GM21360 (cell line): Measurements from ENCODE around the gene L3MBTL3.

ENCODE experiments used
- ATAC-seq: cut with Tn5 transposase; IDR thresholded peaks from one replicate; pipeline ENCODE4 v1.9.1; 2021; ENCODE audit warnings: mild to moderate bottlenecking, moderate library complexity; ENCODE audit not compliant: unreplicated experiment

Gene L3MBTL3

DNA sequence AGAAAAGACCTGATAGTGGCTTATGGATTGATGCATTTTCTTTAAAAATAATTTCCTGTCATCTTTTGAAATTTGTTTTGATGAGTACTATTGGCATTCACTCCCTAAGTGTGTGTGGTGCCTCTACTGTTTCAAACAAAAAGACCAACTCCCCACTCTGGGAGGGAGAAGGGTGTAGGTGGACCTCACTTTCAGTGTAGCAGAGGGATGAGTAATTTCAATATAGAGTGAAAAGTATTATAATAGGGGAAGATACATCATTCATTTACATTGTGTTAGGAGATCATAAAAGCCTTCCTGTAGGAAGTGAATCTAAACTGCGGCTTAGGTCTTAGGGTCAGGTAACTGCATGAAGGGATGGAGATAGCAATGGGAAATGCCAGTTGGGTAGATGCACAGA lies 158.0 kb downstream of the L3MBTL3 start:
- ATAC-seq = no peak

DNA sequence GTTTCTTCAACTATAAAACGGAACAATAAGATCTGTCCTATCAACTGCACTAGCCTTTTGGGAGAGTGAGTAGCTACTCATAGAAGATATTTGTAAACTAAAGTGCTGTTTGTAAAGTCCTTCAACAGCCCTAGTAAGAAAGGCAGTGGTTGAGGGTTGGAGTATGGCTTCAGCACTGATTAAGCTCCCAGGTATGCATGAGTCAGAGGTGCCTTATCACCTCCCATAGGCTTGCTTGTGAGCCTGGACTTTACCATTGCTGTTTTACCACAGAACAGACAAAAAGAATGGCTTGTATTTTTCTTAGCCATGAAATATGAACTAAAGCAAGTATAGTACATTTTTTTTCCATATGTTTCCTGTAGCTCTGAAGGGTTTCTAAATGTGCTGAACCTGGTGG lies 160.3 kb downstream of the L3MBTL3 start:
- no peak for ATAC-seq

GRCh38 chr6:130182466-130182865 lies 164.1 kb downstream of the L3MBTL3 start:
- no peak for ATAC-seq

- ATAC-seq = no peak
These were observed 165.2 kb downstream of the L3MBTL3 start for GRCh38 chr6:130183271-130184222.

- no peak for ATAC-seq
These were observed 167.3 kb downstream of the L3MBTL3 start for GRCh38 chr6:130185658-130186057.

DNA sequence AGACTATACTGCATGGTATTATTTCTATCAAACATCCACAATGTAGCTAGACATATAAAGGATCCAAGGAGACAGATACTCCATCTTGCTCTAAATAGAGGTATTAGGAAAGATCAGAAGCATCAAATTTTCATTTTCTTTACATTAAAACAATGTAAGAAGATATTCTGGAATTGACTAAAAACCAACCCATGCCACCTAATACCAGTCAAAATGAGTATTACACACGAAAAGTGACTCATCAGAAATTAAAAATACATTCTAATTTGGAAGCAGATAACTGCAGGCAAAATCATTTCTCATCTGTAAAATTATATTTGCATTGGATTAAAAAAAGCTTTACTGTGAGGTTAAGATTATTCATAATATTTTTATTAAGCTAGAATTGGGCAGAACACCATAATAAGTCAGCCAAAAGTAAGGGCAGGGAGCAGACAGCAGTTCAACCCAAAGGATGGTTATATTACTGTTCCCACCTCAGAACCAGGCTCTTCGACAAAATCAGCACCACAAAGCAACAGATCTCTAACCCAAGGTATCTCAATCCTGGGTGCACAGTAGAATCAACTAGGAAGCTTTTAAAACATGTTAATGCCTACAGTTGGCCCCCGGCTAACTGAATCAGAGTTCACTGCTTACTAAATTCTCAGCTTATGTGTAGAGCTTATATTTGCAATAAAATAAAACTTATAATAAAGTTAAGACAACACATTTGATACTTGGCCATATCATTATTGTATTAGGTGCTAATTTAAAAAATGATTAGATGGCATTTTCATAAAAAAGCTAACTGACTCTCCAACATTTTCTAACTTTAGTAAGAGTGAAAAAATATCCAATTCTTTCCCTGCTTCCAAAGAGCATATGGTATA lies 169.2 kb downstream of the L3MBTL3 start:
- no peak for ATAC-seq

GRCh38 chr6:130188207-130188899 lies 170.0 kb downstream of the L3MBTL3 start:
- ATAC-seq = no peak

DNA sequence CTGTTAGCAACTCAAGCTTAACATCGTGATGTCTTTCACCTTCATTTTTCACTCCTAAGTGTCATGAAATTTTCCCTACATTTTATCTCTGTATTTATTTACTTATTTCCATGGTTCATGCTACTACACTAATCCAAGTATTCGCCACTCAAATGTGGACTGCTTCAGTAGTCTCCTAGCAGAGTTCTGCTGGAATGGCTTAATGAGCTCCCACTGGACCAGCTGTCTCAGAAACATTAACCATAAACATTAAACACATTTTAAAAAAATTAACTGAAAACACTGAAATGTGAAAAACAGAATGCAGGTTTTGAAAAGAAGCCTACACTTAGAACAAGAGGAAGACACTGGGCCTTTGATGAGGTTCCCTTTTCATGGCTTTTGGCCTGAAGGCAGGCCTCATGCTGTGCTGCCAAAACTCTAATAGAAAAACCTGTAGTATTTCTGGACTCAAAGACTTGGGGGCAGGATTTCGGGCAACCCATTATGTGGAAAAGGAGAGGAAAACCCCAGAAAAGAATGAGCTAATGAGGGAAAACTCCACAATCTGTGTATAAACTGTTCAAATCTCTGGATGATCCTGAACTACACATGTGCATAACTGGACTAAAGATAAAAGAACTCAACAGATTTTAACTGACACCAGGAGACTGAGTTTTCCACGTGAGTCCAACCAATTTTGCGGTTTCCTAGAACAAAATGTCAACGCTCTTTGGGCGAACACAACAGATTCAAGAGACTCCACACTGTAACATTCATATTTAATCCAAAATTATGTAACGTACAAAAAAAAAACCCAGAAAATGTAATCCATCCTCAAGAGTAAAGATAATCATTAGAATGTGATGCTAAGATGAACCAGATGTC lies 171.4 kb downstream of the L3MBTL3 start:
- no peak for ATAC-seq
